H9 (cell line): Measurements from ENCODE around the gene PLB1. TPM values are rescaled to one million over a fixed set of nuclear protein-coding genes. Genes with fewer than 3 reads are reported as not detected.

Experiments
- DNase-seq: peaks from one replicate; pipeline ENCODE4 v3.0.0-alpha.2; 2017
- H2AFZ ChIP-seq: one replicate; pipeline ENCODE4 v1.6.1; 2013; ENCODE audit warnings: mild to moderate bottlenecking, low read length, control low read depth, moderate library complexity
- H2AK5ac ChIP-seq: 2 replicates; pipeline ENCODE4 v1.6.1; 2013; ENCODE audit warnings: low read length, control low read depth, mixed read lengths; ENCODE audit not compliant: insufficient read length
- H2BK120ac ChIP-seq: one replicate; pipeline ENCODE4 v1.6.1; 2013; ENCODE audit warnings: low read depth, mild to moderate bottlenecking, low read length, control low read depth, inconsistent platforms; ENCODE audit not compliant: poor library complexity, severe bottlenecking
- H2BK12ac ChIP-seq: 2 replicates; pipeline ENCODE4 v1.6.1; 2013; ENCODE audit warnings: low read length, control low read depth, mixed read lengths, low read depth; ENCODE audit not compliant: insufficient read length
- H2BK15ac ChIP-seq: 2 replicates; pipeline ENCODE4 v1.6.1; 2013; ENCODE audit warnings: low read depth, low read length, control low read depth
- H2BK20ac ChIP-seq: one replicate; pipeline ENCODE4 v1.6.1; 2013; ENCODE audit warnings: low read depth, mild to moderate bottlenecking, low read length, control low read depth, inconsistent platforms; ENCODE audit not compliant: poor library complexity, severe bottlenecking
- H2BK5ac ChIP-seq: 2 replicates; pipeline ENCODE4 v1.6.1; 2013; ENCODE audit warnings: low read length, control low read depth, mixed read lengths; ENCODE audit not compliant: insufficient read length
- H3K14ac ChIP-seq: 2 replicates; pipeline ENCODE4 v1.6.1; 2013; ENCODE audit warnings: low read length, control low read depth; ENCODE audit not compliant: insufficient read depth
- H3K18ac ChIP-seq: 2 replicates; pipeline ENCODE4 v1.6.1; 2013; ENCODE audit warnings: low read depth, mild to moderate bottlenecking, mixed read lengths, low read length, control low read depth; ENCODE audit not compliant: insufficient read length
- H3K23ac ChIP-seq: 2 replicates; pipeline ENCODE4 v1.6.1; 2013; ENCODE audit warnings: low read length, control low read depth, mixed read lengths, low read depth; ENCODE audit not compliant: insufficient read length
- H3K23me2 ChIP-seq: 2 replicates; pipeline ENCODE4 v1.6.1; 2013; ENCODE audit warnings: low read depth, mild to moderate bottlenecking, mixed read lengths, low read length, control low read depth; ENCODE audit not compliant: insufficient read length, poor library complexity, severe bottlenecking
- H3K27ac ChIP-seq: 2 replicates; pipeline ENCODE4 v1.5.1; 2013; ENCODE audit warnings: low read length, control low read depth, mixed read lengths, low read depth; ENCODE audit not compliant: insufficient read length
- H3K27me3 ChIP-seq: 2 replicates; pipeline ENCODE4 v1.6.1; 2013; ENCODE audit warnings: low read length, control low read depth, inconsistent platforms; ENCODE audit not compliant: insufficient read depth
- H3K4ac ChIP-seq: 2 replicates; pipeline ENCODE4 v1.6.1; 2013; ENCODE audit warnings: low read depth, mild to moderate bottlenecking, control low read depth, inconsistent platforms, low read length, moderate library complexity
- H3K4me1 ChIP-seq: 2 replicates; pipeline ENCODE4 v1.6.1; 2013; ENCODE audit warnings: low read length, control low read depth, inconsistent platforms; ENCODE audit not compliant: insufficient read depth
- H3K4me2 ChIP-seq: 2 replicates; pipeline ENCODE4 v1.6.1; 2013; ENCODE audit warnings: low read length, control low read depth, mixed read lengths; ENCODE audit not compliant: insufficient read length, insufficient read depth
- H3K56ac ChIP-seq: 2 replicates; pipeline ENCODE4 v1.6.1; 2013; ENCODE audit warnings: low read depth, mild to moderate bottlenecking, mixed read lengths, low read length, control low read depth; ENCODE audit not compliant: insufficient read length
- H3K79me1 ChIP-seq: 2 replicates; pipeline ENCODE4 v1.6.1; 2013; ENCODE audit warnings: low read depth, mild to moderate bottlenecking, moderate library complexity, low read length, control low read depth, inconsistent platforms; ENCODE audit not compliant: insufficient read depth, poor library complexity, severe bottlenecking
- H3K79me2 ChIP-seq: 2 replicates; pipeline ENCODE4 v1.6.1; 2013; ENCODE audit warnings: low read length, control low read depth, inconsistent platforms; ENCODE audit not compliant: insufficient read depth
- H3K9ac ChIP-seq: 2 replicates; pipeline ENCODE4 v1.6.1; 2013; ENCODE audit warnings: low read length, control low read depth, mixed read lengths; ENCODE audit not compliant: insufficient read length; ENCODE audit errors: extremely low read depth
- H3K9me3 ChIP-seq: one replicate; pipeline ENCODE4 v1.6.1; 2013; ENCODE audit warnings: low read depth, low read length, inconsistent platforms; ENCODE audit not compliant: control insufficient read depth
- H3T11ph ChIP-seq: one replicate; pipeline ENCODE4 v1.6.1; 2013; ENCODE audit warnings: mild to moderate bottlenecking, low read length, control low read depth, inconsistent platforms
- H4K20me1 ChIP-seq: one replicate; pipeline ENCODE4 v1.6.1; 2013; ENCODE audit not compliant: control insufficient read depth, insufficient read length, insufficient read depth
- H4K5ac ChIP-seq: 2 replicates; pipeline ENCODE4 v1.6.1; 2013; ENCODE audit warnings: low read depth, mild to moderate bottlenecking, mixed read lengths, low read length, control low read depth; ENCODE audit not compliant: insufficient read length
- H4K8ac ChIP-seq: replicated peaks from 2 replicates; pipeline ENCODE4 v1.6.1; 2013; ENCODE audit warnings: low read length, control low read depth, mixed read lengths, low read depth; ENCODE audit not compliant: insufficient read length
- H4K91ac ChIP-seq: 2 replicates; pipeline ENCODE4 v1.6.1; 2013; ENCODE audit warnings: low read depth, mild to moderate bottlenecking, moderate library complexity, mixed read lengths, low read length, control low read depth; ENCODE audit not compliant: insufficient read length
- H3K27ac Mint-ChIP-seq, 3 experiments: 2 replicates in 2 of 3; 3 replicates in 1 of 3; pipeline ENCODE4 v1.8.0; 2020 to 2021; ENCODE audit warnings: mixed read lengths in 3 of 3, mild to moderate bottlenecking in 1 of 3, moderate library complexity in 1 of 3
- H3K27me3 Mint-ChIP-seq: 2 replicates; pipeline ENCODE4 v1.8.0; 2021; ENCODE audit warnings: low read depth, mild to moderate bottlenecking, moderate library complexity, mixed read lengths
- H3K36me3 Mint-ChIP-seq, 3 experiments: 2 replicates in 2 of 3; 3 replicates in 1 of 3; pipeline ENCODE4 v1.8.0; 2020 to 2021; ENCODE audit warnings: low read depth in 3 of 3, mixed read lengths in 3 of 3; ENCODE audit not compliant: insufficient read depth in 1 of 3
- H3K4me1 Mint-ChIP-seq, 2 experiments: 2 replicates each; pipeline ENCODE4 v1.8.0; 2020; ENCODE audit warnings: mixed read lengths in 2 of 2
- H3K4me3 Mint-ChIP-seq, 2 experiments: 2 replicates in 1 of 2; 3 replicates in 1 of 2; pipeline ENCODE4 v1.8.0; 2020 to 2021; ENCODE audit warnings: mild to moderate bottlenecking in 2 of 2, mixed read lengths in 2 of 2, moderate library complexity in 1 of 2
- H3K9me3 Mint-ChIP-seq, 2 experiments: 2 replicates in 1 of 2; 3 replicates in 1 of 2; pipeline ENCODE4 v1.8.0; 2020; ENCODE audit warnings: mild to moderate bottlenecking in 2 of 2, mixed read lengths in 2 of 2, moderate library complexity in 1 of 2
- CTCF ChIP-seq: fragments of 200-600 bp; sonication (generic); conservative IDR thresholded peaks from 3 replicates; pipeline ENCODE4 v1.8.0; 2021; ENCODE audit warnings: antibody characterized with exemption, mild to moderate bottlenecking
- WGBS: extraction: QIAGEN DNeasy Blood & Tissue Kit; methylation state at CpG from one replicate; pipeline ENCODE4 v1.1.7; 2013; ENCODE audit warnings: missing lambda C conversion rate, low lambda C conversion rate, mixed read lengths; ENCODE audit not compliant: insufficient read length; ENCODE audit errors: extremely low coverage; 5-methylcytosine and 5-hydroxymethylcytosine counted together
- total RNA-seq: library from RNA; stranded (reverse); gene quantifications from 2 replicates; pipeline ENCODE4 v1.2.1, GENCODE V29; 2021

Gene PLB1
- total RNA-seq, 1 experiment from 2014 or later: not detected

GRCh38 chr2:28511871-28512606 is 16.2 kb downstream of the PLB1 start:
- Histone ChIP-seq H3K4ac (no peak overlapping the region), H4K5ac (no peak overlapping the region), H2BK5ac (no peak overlapping the region), H3K4me1 (no peaks in the 10 kb centered on the region), H3K79me1 (no peaks in the 10 kb centered on the region), H3K18ac (no peak overlapping the region), H3T11ph (no peak overlapping the region), H3K79me2 (no peaks in the 10 kb centered on the region), H2AK5ac (no peak overlapping the region), H3K4me2 (no peak overlapping the region), H3K9ac (no peak overlapping the region), H2BK12ac (no peak overlapping the region), H3K27me3 (no peaks in the 10 kb centered on the region), H4K91ac (no peak overlapping the region), H3K27ac (no peak overlapping the region), H4K20me1 (peaks cover 2% of the 10 kb centered on the region), H3K56ac (no peak overlapping the region), H2AFZ (no peak overlapping the region), H4K8ac (no peak overlapping the region), H3K9me3 (no peaks in the 10 kb centered on the region), H3K14ac (no peak overlapping the region), H2BK20ac (no peak overlapping the region), H2BK15ac (no peak overlapping the region), H3K23me2 (no peaks in the 10 kb centered on the region), H3K23ac (no peak overlapping the region), H2BK120ac (no peak overlapping the region)
- TF ChIP-seq CTCF: no peak
- peaks cover 3 to 10% of the 10 kb centered on the region in 2 experiments; a peak in 3 of 5 replicates for H3K9me3 Mint-ChIP-seq
- H3K36me3 Mint-ChIP-seq: no peaks in the 10 kb centered on the region; a peak in 1 of 7 replicates
- no peaks in the 10 kb centered on the region for H3K4me1 Mint-ChIP-seq
- no peak overlapping the region for H3K4me3 Mint-ChIP-seq
- H3K27ac Mint-ChIP-seq: no peak overlapping the region
- WGBS: no CpG with 5 or more reads among the region's 2 CpGs
- peaks cover 25% of the 10 kb centered on the region for H3K27me3 Mint-ChIP-seq
- DNase-seq: no peak
